Neural cell (in vitro differentiated cells): ENCODE data around the gene ZNF467.

Experiments used
- CTCF ChIP-seq: fragments of 450-650 bp; IDR thresholded peaks from 2 replicates; pipeline ENCODE4 v1.5.1; 2014; ENCODE audit warnings: antibody characterized with exemption, mild to moderate bottlenecking, moderate library complexity; ENCODE audit not compliant: poor library complexity, severe bottlenecking
- EZH2 ChIP-seq: fragments of 200-600, 300-800 bp; shearing (Covaris generic), sonication (generic); IDR thresholded peaks from 2 replicates; pipeline ENCODE4 v1.6.1; 2014; ENCODE audit warnings: antibody characterized with exemption, low read length, borderline replicate concordance, mild to moderate bottlenecking; ENCODE audit not compliant: insufficient read depth, poor library complexity, severe bottlenecking
- POLR2AphosphoS5 ChIP-seq: IDR thresholded peaks from 2 replicates; pipeline ENCODE4 v1.6.1; 2012
- SMC3 ChIP-seq: fragments of 450-650 bp; conservative IDR thresholded peaks from 2 replicates; pipeline ENCODE4 v1.6.1; 2014; ENCODE audit warnings: antibody characterized with exemption, mild to moderate bottlenecking, moderate library complexity; ENCODE audit not compliant: poor library complexity

DNA sequence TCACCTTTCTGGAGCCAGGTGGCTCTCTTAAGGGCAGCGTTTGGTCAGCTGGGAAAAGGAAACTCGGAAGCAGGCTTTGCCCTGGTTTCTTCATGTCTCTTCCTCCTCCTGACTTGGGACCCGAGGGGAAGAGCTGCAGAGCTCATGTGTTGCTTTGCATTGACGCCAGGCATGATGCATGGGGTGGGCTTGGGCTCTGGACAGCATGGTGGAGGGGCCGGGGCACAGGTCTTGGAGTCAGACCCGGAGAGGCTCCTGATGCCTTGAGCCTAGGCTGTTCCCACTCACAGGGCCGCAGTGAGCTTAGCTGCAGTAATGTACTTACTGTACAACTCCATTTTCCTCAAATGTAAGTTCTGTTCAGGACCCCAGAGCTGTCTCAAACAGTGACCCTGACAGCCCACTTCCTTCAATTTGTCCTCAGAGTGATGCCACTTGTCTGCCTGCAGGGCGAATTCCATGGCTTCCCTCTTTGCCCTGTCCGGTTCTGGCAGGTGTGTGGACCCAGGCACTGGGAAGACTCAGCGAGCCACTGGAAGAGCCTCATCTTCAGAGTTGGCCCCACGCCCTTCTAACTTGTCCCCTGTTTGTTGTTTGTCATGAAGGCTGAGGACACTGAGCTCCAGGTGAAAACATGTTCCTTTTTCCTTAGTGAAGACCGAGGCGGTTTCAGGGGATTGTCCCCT is 50.2 kb downstream of the ZNF467 start:
- no peak for TF ChIP-seq CTCF
- no peak for TF ChIP-seq EZH2
- TF ChIP-seq SMC3: no peak
- TF ChIP-seq POLR2AphosphoS5: no peak
